DMS 273 (cell line): ENCODE data around the gene REXO1.
"Not testable (repeated sequence)": the region's sequence is repeated elsewhere in the genome, so short reads cannot be mapped to it uniquely, and the experiment has no call there.

Source experiments
- DNase-seq: peaks from one replicate; lab custom pipeline; 2025; ENCODE audit not compliant: unreplicated experiment; lab: John Stamatoyannopoulos, UW

Gene REXO1

GRCh38 chr19:1875646-1876495 lies 27.6 kb upstream of the REXO1 start:
- peak; percentile 96 for DNase-seq

GRCh38 chr19:1875265-1875645 lies 27.0 kb upstream of the REXO1 start:
- DNase-seq = not testable (repeated sequence)

GRCh38 chr19:1874554-1875185 lies 26.4 kb upstream of the REXO1 start:
- peak; percentile 49 for DNase-seq

- peak; percentile 84 for DNase-seq
Measured at GRCh38 chr19:1873524-1874473, 25.5 kb upstream of the REXO1 start.

GRCh38 chr19:1872807-1873523 lies 24.7 kb upstream of the REXO1 start:
- no peak for DNase-seq

GRCh38 chr19:1871630-1872029 lies 23.3 kb upstream of the REXO1 start:
- no peak for DNase-seq

GRCh38 chr19:1871140-1871597 lies 22.9 kb upstream of the REXO1 start:
- no peak for DNase-seq

GRCh38 chr19:1868971-1869370 lies 20.7 kb upstream of the REXO1 start:
- DNase-seq = no peak

- no peak for DNase-seq
Measured at GRCh38 chr19:1867349-1867724, 19.1 kb upstream of the REXO1 start.

- no peak for DNase-seq
Measured at GRCh38 chr19:1866693-1867348, 18.5 kb upstream of the REXO1 start.

- no peak for DNase-seq
Measured at GRCh38 chr19:1865172-1866010, 17.1 kb upstream of the REXO1 start.

- peak; percentile 88 for DNase-seq
Measured at GRCh38 chr19:1864480-1865171, 16.3 kb upstream of the REXO1 start.

- peak; percentile 99 for DNase-seq
Measured at GRCh38 chr19:1863638-1864479, 15.6 kb upstream of the REXO1 start.

- no peak for DNase-seq
Measured at GRCh38 chr19:1863328-1863637, 15.0 kb upstream of the REXO1 start, which contains the start of gene KLF16. Gene KLF16 (minus strand): TSS chr19:1863579. CDS start chr19:1863497, 82 bp downstream.

- DNase-seq = peak; percentile 82
Measured at GRCh38 chr19:1862424-1863327, 14.4 kb upstream of the REXO1 start.

- no peak for DNase-seq
Measured at GRCh38 chr19:1862068-1862423, 13.8 kb upstream of the REXO1 start.

- peak; percentile 49 for DNase-seq
Measured at GRCh38 chr19:1861599-1862031, 13.3 kb upstream of the REXO1 start.
